Left ventricle myocardium inferior (tissue), 1 donor: ENCODE results near the gene AKAP13. TPM values are rescaled to one million over a fixed set of nuclear protein-coding genes. Genes with fewer than 3 reads are reported as not detected.

Source experiments
- DNase-seq: peaks from one replicate; pipeline ENCODE4 v3.0.0-alpha.2; 2020
- H3K27ac ChIP-seq: fragments of 200-600 bp; replicated peaks from 2 replicates; pipeline ENCODE4 v1.8.0; 2021
- H3K27me3 ChIP-seq: fragments of 200-600 bp; 2 replicates; pipeline ENCODE4 v1.8.0; 2021; ENCODE audit warnings: low read depth
- H3K36me3 ChIP-seq: fragments of 200-600 bp; 2 replicates; pipeline ENCODE4 v1.8.0; 2021
- H3K4me1 ChIP-seq: fragments of 200-600 bp; 2 replicates; pipeline ENCODE4 v1.8.0; 2021
- H3K4me3 ChIP-seq: fragments of 200-600 bp; 2 replicates; pipeline ENCODE4 v1.8.0; 2021; ENCODE audit warnings: mild to moderate bottlenecking, moderate library complexity
- H3K9me3 ChIP-seq: fragments of 200-600 bp; replicated peaks from 2 replicates; pipeline ENCODE4 v1.8.0; 2021
- intact Hi-C: fragments of 100-400 bp; cut with micrococcal nuclease; formaldehyde crosslinking; loops from one replicate; pipeline ENCODE4 v1.11.0; 2022
- total RNA-seq: library from RNA; stranded (reverse); fragmentation: NEBNext Ultra II Directional; extraction: Animal tissue kit (Norgen Biotek cat#: 25700); gene quantifications from one replicate; pipeline ENCODE4 v1.2.1, GENCODE V29; 2021
- TF ChIP-seq, protein P1 (sequence below): fragments of 200-600 bp; IDR thresholded peaks from 2 replicates; pipeline ENCODE4 v1.8.0; 2021; ENCODE audit warnings: antibody characterized with exemption, mild to moderate bottlenecking, borderline replicate concordance
- donor health status: DM: no; HTN: yes; CAD: no; lungs with severe emphysema.

AKAP13 gene
- total RNA-seq, 1 donor from 2014 or later, result 331 TPM

DNA sequence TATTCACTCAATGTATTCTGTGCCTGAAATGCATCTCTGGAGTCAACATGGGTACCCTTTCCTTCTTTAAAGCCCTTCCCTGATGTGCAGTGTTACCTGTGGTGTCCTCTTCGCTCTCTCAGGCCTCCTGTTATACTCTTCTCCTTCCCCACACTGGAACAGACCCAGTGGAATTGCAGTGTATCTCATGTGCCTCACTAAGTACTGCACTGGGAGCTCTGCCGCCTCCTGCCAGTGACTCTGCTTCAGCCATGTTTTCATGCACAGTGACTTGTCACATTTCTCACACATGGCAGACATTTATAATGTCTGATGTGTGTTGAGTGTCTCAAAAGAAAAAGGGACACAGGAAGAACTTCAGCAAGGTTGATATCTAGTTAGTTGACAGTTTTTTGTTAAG is 223.3 kb downstream of the AKAP13 start:
- Histone ChIP-seq H3K9me3 (no peaks in the 10 kb centered on the region), H3K27ac (peak overlapping the region; percentile 13), H3K36me3 (peaks cover 15% of the 10 kb centered on the region), H3K27me3 (no peaks in the 10 kb centered on the region), H3K4me3 (no peak overlapping the region), H3K4me1 (peaks cover 63% of the 10 kb centered on the region)
- DNase-seq, result no peak
- TF ChIP-seq, protein P1, sequence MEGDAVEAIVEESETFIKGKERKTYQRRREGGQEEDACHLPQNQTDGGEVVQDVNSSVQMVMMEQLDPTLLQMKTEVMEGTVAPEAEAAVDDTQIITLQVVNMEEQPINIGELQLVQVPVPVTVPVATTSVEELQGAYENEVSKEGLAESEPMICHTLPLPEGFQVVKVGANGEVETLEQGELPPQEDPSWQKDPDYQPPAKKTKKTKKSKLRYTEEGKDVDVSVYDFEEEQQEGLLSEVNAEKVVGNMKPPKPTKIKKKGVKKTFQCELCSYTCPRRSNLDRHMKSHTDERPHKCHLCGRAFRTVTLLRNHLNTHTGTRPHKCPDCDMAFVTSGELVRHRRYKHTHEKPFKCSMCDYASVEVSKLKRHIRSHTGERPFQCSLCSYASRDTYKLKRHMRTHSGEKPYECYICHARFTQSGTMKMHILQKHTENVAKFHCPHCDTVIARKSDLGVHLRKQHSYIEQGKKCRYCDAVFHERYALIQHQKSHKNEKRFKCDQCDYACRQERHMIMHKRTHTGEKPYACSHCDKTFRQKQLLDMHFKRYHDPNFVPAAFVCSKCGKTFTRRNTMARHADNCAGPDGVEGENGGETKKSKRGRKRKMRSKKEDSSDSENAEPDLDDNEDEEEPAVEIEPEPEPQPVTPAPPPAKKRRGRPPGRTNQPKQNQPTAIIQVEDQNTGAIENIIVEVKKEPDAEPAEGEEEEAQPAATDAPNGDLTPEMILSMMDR, result no peak
- intact Hi-C loops, result no loop called here

DNA sequence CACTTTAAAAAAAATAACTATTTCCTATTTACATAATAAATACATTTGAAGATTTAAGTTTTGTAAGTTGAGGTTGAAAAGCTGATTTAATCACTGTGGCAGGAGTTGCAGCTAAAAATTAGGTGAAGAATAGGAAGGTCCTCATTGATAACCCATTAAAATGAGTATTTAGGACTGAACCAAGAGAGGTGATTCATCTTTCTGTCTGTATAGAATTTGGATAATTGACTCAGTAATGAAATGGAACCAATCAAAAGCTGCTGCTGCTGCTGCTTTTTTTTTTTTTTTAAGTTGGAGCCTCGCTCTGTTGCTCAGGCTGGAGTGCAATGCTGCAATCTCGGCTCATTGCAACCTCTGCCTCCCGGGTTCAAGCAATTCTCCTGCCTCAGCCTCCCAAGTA is 223.8 kb downstream of the AKAP13 start:
- Histone ChIP-seq H3K36me3 (peaks cover 15% of the 10 kb centered on the region), H3K4me3 (no peak overlapping the region), H3K27ac (peak overlapping the region; percentile 13), H3K9me3 (no peaks in the 10 kb centered on the region), H3K27me3 (no peaks in the 10 kb centered on the region), H3K4me1 (peaks cover 63% of the 10 kb centered on the region)
- DNase-seq, result no peak
- intact Hi-C loops, result no loop called here
- TF ChIP-seq, protein P1, result no peak

DNA sequence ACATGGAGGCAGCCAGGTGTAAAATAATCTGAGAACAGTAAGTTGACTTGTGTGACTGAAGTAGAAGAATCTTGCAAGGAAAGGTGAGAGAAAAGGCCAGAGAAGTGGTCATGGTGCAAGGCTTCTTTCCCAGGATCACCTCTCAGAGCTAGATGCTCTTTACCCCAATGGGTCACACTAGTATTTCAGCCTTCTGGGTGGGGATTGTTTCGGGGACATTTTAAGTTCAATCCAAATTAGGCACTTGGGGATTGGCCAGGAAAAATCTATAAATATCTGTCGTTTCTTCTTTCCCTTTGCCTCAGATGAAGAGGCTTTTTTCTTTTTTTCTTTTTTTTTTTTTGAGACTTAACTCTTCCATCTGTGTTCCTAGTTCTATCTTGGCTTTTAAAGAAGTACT is 226.3 kb downstream of the AKAP13 start:
- TF ChIP-seq, protein P1, result no peak
- Histone ChIP-seq H3K27ac (peak overlapping the region; percentile 63), H3K36me3 (peaks cover 17% of the 10 kb centered on the region), H3K4me1 (peaks cover 69% of the 10 kb centered on the region), H3K9me3 (no peaks in the 10 kb centered on the region), H3K4me3 (peak overlapping the region; percentile 12), H3K27me3 (no peaks in the 10 kb centered on the region)
- no peak for DNase-seq
- intact Hi-C loops, result no loop called here

DNA sequence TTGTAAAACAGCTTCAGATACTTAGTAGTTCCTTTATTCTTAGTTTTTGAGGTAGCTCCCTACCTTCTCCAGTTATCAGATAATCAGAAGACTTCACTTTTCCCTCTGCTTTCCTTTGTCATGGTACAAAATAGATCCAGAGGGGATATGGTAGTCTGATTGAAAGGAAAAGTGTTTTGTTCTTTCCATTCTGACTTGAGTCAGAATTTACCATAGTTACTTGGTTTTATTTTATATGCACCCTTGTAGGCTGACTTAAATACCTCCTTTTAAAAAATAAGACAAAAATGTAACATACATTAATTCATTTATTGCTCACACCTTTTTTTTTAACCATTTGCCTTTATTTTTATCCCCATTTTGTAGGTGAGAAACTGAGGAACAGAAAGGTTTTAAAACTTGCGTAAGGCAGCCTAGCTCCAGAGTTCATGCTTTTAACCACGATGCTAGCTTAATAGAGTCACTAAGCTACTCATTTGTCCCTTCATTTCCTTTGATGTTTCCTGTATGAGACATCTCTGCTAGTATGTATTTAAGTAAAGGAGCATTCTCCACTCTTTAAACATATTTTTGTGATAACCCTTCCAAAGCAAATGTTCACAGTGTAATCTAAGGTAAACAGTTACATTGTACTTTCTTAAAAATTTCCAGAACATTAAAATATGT is 226.9 kb downstream of the AKAP13 start:
- Histone ChIP-seq H3K4me1 (peaks cover 68% of the 10 kb centered on the region), H3K36me3 (peaks cover 18% of the 10 kb centered on the region), H3K27me3 (no peaks in the 10 kb centered on the region), H3K4me3 (peak overlapping the region; percentile 12), H3K27ac (peak overlapping the region; percentile 63), H3K9me3 (no peaks in the 10 kb centered on the region)
- TF ChIP-seq, protein P1, result no peak
- no peak for DNase-seq
- intact Hi-C loops, result no loop called here

DNA sequence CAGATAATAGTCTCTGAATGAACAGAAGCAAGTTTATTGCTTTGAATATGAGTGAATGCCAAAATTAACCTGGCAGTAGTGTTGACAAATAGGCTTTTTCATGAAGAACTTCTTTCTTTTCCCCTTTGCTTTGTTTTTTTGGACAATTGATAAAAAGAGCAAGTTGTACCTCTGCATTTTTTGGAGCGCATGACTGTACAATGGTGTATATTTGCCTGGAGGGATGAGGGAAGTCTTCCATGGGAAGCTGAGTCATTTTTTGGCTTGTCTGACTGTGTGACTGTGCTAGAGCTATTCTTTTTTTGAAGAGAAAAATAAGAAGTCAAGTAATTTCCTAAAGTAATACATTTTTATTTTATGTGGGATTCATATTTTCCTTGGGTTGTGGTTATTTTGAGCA is 227.4 kb downstream of the AKAP13 start:
- no peak for DNase-seq
- Histone ChIP-seq H3K27me3 (no peaks in the 10 kb centered on the region), H3K9me3 (no peaks in the 10 kb centered on the region), H3K36me3 (peaks cover 15% of the 10 kb centered on the region), H3K27ac (peak overlapping the region; percentile 63), H3K4me1 (peaks cover 67% of the 10 kb centered on the region), H3K4me3 (no peak overlapping the region)
- intact Hi-C loops, result no loop called here
- TF ChIP-seq, protein P1, result no peak
